Fibroblast of lung (primary cell): ENCODE measurements around the gene CALY. TPM values are rescaled to one million over a fixed set of nuclear protein-coding genes. Genes with fewer than 3 reads are reported as not detected.

Experiments used
- DNase-seq, 2 donors: peaks; one replicate each; pipeline versions ENCODE4 v3.0.0 to v3.0.0-alpha.2; 2010; ENCODE audit warnings: low read depth in 2 of 2
- H2AFZ ChIP-seq: 2 replicates; pipeline ENCODE4 v1.5.1; 2012; ENCODE audit warnings: low read length, control low read depth, inconsistent platforms
- H3K27ac ChIP-seq: 2 replicates; pipeline ENCODE4 v1.5.1; 2011; ENCODE audit warnings: low read length, control low read depth; ENCODE audit not compliant: insufficient read depth
- H3K27me3 ChIP-seq: 2 replicates; pipeline ENCODE4 v1.5.1; 2011; ENCODE audit warnings: mild to moderate bottlenecking, low read length; ENCODE audit not compliant: control insufficient read depth, insufficient read depth
- H3K36me3 ChIP-seq: 2 replicates; pipeline ENCODE4 v1.5.1; 2011; ENCODE audit warnings: low read length; ENCODE audit not compliant: control insufficient read depth, insufficient read depth
- H3K4me1 ChIP-seq: 2 replicates; pipeline ENCODE4 v1.5.1; 2011; ENCODE audit warnings: low read length; ENCODE audit not compliant: control insufficient read depth, insufficient read depth; ENCODE audit errors: extremely low read depth
- H3K4me2 ChIP-seq: 2 replicates; pipeline ENCODE4 v1.5.1; 2011; ENCODE audit warnings: low read length, control low read depth; ENCODE audit not compliant: insufficient read depth; ENCODE audit errors: extremely low read depth
- H3K4me3 ChIP-seq, 4 experiments: fragments of 200-600 bp in 1 of 4; sonication (generic) in 1 of 4; replicated peaks in 1 of 4; 2 replicates each; pipeline ENCODE4 v1.5.1; 2011 to 2016; ENCODE audit warnings: low read length in 4 of 4, low read depth in 3 of 4, mild to moderate bottlenecking in 3 of 4, control low read depth in 2 of 4, inconsistent platforms in 1 of 4, mixed read lengths in 1 of 4; ENCODE audit not compliant: insufficient read depth in 1 of 4; ENCODE audit errors: control extremely low read depth in 1 of 4
- H3K79me2 ChIP-seq: 2 replicates; pipeline ENCODE4 v1.5.1; 2012; ENCODE audit warnings: mild to moderate bottlenecking, low read length, inconsistent platforms; ENCODE audit not compliant: control insufficient read depth, insufficient read depth
- H3K9ac ChIP-seq: 2 replicates; pipeline ENCODE4 v1.5.1; 2011; ENCODE audit warnings: mild to moderate bottlenecking, low read length, control low read depth; ENCODE audit not compliant: insufficient read depth
- H3K9me3 ChIP-seq: 2 replicates; pipeline ENCODE4 v1.5.1; 2012; ENCODE audit warnings: low read depth, low read length; ENCODE audit not compliant: control insufficient read depth, insufficient read depth
- H4K20me1 ChIP-seq: 2 replicates; pipeline ENCODE4 v1.5.1; 2011; ENCODE audit warnings: low read length; ENCODE audit not compliant: control insufficient read depth, insufficient read depth; ENCODE audit errors: extremely low read depth
- EZH2 ChIP-seq: IDR thresholded peaks from 2 replicates; pipeline ENCODE4 v1.5.1; 2012; ENCODE audit warnings: low read length, control low read depth, mild to moderate bottlenecking; ENCODE audit errors: missing control alignments
- polyA plus RNA-seq, 2 donors: library from polyadenylated mRNA; depleted of rRNA in 1 of 2; stranded (reverse) in 1 of 2; unstranded in 1 of 2; fragments of >200 nt; gene quantifications; 2 replicates each; pipeline ENCODE4 v1.2.1, GENCODE V29; 2011 to 2012; ENCODE audit warnings: missing spikeins in 1 of 2
- total RNA-seq: library from RNA; depleted of rRNA; stranded (reverse); fragments of >200 nt; gene quantifications from 2 replicates; pipeline ENCODE4 v1.2.1, GENCODE V29; 2014
- TF ChIP-seq, protein P1 (sequence below), 2 donors: IDR thresholded peaks in 1 of 2; conservative IDR thresholded peaks in 1 of 2; 1 replicate in 1 of 2; 2 replicates in 1 of 2; pipeline ENCODE4 v1.5.1; 2011 to 2012; ENCODE audit warnings: low read length in 2 of 2, control low read depth in 1 of 2, inconsistent platforms in 1 of 2, low read depth in 1 of 2, mild to moderate bottlenecking in 1 of 2

Gene CALY
- total and polyA plus RNA-seq, 2 donors (not counting 1 experiment from before 2014, with no cell fraction given): not detected

DNA sequence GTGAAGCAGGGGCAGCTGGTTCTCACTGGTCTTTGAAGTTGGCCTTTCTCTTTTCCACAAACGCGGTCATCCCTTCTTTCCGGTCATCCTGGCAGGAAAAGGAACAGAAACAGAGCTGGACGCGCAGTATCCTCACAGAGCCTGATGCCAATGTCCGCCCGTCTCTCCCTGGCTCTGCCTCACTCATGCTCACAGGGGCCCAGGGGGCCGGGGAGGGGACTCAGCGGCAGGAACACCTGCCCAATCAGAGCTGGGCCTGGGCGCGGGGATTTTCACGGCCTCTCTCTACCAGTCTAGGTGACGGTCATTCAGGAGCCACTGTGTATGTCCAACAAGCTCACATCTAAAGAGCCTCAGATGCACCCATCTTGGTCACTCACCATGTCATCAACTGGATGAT, 26.1 kb upstream of the CALY start:
- no peak for DNase-seq
- Histone ChIP-seq H3K4me1 (peaks cover 2% of the 10 kb centered on the region), H3K79me2 (no peaks in the 10 kb centered on the region), H3K4me3 (no peak overlapping the region), H4K20me1 (no peaks in the 10 kb centered on the region), H3K36me3 (peaks cover 16% of the 10 kb centered on the region), H2AFZ (no peak overlapping the region), H3K9ac (no peak overlapping the region), H3K27me3 (no peaks in the 10 kb centered on the region), H3K27ac (no peak overlapping the region), H3K9me3 (no peaks in the 10 kb centered on the region), H3K4me2 (no peak overlapping the region)
- TF ChIP-seq EZH2: no peak
- TF ChIP-seq, protein P1, sequence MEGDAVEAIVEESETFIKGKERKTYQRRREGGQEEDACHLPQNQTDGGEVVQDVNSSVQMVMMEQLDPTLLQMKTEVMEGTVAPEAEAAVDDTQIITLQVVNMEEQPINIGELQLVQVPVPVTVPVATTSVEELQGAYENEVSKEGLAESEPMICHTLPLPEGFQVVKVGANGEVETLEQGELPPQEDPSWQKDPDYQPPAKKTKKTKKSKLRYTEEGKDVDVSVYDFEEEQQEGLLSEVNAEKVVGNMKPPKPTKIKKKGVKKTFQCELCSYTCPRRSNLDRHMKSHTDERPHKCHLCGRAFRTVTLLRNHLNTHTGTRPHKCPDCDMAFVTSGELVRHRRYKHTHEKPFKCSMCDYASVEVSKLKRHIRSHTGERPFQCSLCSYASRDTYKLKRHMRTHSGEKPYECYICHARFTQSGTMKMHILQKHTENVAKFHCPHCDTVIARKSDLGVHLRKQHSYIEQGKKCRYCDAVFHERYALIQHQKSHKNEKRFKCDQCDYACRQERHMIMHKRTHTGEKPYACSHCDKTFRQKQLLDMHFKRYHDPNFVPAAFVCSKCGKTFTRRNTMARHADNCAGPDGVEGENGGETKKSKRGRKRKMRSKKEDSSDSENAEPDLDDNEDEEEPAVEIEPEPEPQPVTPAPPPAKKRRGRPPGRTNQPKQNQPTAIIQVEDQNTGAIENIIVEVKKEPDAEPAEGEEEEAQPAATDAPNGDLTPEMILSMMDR (conservative IDR thresholded peaks at IDR 0.05 in 1 of 2, IDR thresholded peaks at IDR 0.05 in 1 of 2; ENCODE audit: low read depth in 1 of 2, low read length in 2 of 2): no peak

DNA sequence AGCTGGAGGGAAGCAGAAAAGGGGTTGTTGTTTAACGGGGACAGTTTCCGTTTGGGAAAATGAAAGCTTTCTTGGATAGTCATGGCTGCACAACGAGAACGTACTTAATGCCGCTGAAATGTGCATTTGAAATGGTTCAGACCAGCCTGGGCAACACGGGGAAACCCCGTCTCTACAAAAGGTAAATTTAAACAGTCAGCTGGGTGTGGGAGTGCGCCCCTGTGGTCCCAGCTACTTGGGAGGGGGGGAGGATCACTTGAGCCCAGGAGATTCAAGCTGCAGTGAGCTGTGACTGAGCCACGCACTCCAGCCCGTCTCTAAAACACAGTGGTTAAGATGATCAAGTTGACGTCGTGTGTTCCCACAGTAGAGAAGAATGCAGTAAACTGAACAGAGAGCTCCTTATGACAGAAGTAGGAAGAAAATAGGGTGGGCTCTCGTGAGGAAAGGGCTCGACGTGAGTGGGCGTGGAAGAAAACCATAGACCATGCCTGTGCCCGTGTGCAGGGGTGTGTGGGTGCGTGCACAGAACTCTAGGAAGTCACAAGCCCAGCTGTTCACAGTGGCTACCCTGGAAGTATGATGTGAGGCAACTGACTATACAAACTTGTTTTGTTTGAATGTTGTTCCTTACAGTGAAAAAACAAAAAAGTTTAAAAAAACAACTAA, 25.2 kb upstream of the CALY start:
- H3K4me1 ChIP-seq: peaks cover 2% of the 10 kb centered on the region
- TF ChIP-seq EZH2: no peak
- TF ChIP-seq, protein P1 (conservative IDR thresholded peaks at IDR 0.05 in 1 of 2, IDR thresholded peaks at IDR 0.05 in 1 of 2; ENCODE audit: low read depth in 1 of 2, low read length in 2 of 2): no peak
- no peaks in the 10 kb centered on the region for H4K20me1 ChIP-seq
- H3K9me3 ChIP-seq: no peaks in the 10 kb centered on the region
- no peaks in the 10 kb centered on the region for H3K79me2 ChIP-seq
- H3K9ac ChIP-seq: no peak overlapping the region
- H3K27me3 ChIP-seq: no peaks in the 10 kb centered on the region
- H3K36me3 ChIP-seq: peaks cover 16% of the 10 kb centered on the region
- H3K4me2 ChIP-seq: no peak overlapping the region
- no peak overlapping the region for H3K4me3 ChIP-seq
- no peak for DNase-seq
- no peak overlapping the region for H3K27ac ChIP-seq
- no peak overlapping the region for H2AFZ ChIP-seq

DNA sequence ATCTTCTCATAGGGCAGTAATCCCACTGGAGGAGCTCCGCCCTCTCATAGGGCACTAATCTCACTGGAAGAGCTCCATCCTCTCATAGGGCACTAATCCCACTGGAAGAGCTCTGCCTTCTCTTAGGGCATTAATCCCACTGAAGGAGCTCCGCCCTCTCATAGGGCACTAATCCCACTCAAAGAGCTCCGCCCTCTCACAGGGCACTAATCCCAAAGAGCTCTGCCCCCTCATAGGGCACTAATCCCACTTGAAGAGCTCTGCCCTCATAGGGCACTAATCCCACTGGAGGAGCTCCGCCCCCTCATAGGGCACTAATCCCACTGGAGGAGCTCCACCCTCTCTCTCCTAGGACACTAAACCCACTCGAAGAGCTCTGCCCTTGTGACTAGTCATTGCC, 24.5 kb upstream of the CALY start:
- DNase-seq: no peak
- H3K79me2 ChIP-seq: no peaks in the 10 kb centered on the region
- TF ChIP-seq, protein P1 (conservative IDR thresholded peaks at IDR 0.05 in 1 of 2, IDR thresholded peaks at IDR 0.05 in 1 of 2; ENCODE audit: low read depth in 1 of 2, low read length in 2 of 2): no peak
- no peak for TF ChIP-seq EZH2
- H3K4me2 ChIP-seq: no peak overlapping the region
- H3K4me1 ChIP-seq: peaks cover 2% of the 10 kb centered on the region
- no peak overlapping the region for H3K4me3 ChIP-seq
- no peak overlapping the region for H3K27ac ChIP-seq
- no peaks in the 10 kb centered on the region for H4K20me1 ChIP-seq
- no peak overlapping the region for H2AFZ ChIP-seq
- no peaks in the 10 kb centered on the region for H3K9me3 ChIP-seq
- H3K36me3 ChIP-seq: peaks cover 14% of the 10 kb centered on the region
- H3K27me3 ChIP-seq: no peaks in the 10 kb centered on the region
- H3K9ac ChIP-seq: no peak overlapping the region
